ENCODE results near the gene UBTF. TPM values are rescaled to one million over a fixed set of nuclear protein-coding genes. Genes with fewer than 3 reads are reported as not detected.

Gene UBTF
- total RNA-seq, 2 experiments from 2014 or later: 127 to 162 TPM

DNA sequence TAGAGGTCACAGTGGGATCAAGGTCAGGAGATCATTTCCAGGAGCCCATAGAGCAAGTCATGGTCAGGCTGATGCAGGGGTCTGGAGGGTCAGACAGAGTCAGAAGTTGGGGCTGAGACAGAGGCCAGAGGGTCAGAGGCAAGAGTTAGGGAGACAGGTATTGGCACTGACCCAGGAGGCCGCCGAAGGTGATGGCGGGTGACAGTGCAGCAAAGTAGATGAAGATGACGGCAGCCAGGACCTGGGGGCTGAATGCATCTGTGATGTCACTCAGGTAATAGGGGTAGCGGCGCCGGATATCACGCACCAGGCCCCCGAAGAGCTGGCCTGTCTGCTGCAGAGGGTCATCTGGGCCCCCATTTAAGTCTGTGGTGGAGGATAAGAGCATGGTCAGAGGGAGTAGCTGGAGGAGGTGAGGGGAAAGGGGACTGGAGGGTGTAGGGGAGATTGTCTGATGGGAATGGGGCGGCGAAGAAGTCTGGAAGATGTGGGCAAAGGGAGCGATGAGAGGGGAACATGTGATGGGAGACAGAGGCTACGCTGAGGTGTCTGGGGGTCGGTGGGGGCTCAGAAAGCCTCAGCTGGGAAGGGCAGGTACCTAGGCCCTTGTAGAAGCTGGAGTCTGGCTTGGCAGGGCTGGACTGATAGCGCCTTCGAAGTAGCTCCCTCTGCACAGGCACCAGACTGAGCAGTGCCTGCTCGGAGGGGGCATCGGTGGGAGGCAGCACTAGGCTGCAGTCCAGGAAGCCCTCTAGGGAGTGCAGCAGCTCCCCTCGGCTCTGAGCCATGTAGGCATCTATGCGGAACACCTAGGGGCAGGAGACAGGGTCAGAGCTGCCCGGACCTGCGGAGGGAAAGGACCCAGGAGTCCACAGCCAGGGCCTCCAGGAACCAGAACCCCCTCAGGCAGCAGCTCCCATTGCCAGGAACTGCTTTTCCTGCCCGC, 38.6 kb upstream of the UBTF start:
- DNase-seq (no peak), ATAC-seq (no peak)
- intact Hi-C loops (cut with DNase I, micrococcal nuclease): no loop called here
- H3K36me3 Mint-ChIP-seq (ENCODE audit: low read depth): no peaks in the 10 kb centered on the region
- no peaks in the 10 kb centered on the region for H3K4me1 Mint-ChIP-seq
- H3K4me3 Mint-ChIP-seq: no peak overlapping the region
- no peak overlapping the region for H3K27ac Mint-ChIP-seq
- ChIA-PET POLR2A (no interaction called here), CTCF (interaction anchor here (0.5 kb wide), 1 partner anchor 840 kb away, joined by 3 read pairs; no protein-coding TSS in a partner anchor)
- H3K27me3 Mint-ChIP-seq: peaks cover 2% of the 10 kb centered on the region
- H3K9me3 Mint-ChIP-seq (ENCODE audit: low read depth): no peaks in the 10 kb centered on the region

DNA sequence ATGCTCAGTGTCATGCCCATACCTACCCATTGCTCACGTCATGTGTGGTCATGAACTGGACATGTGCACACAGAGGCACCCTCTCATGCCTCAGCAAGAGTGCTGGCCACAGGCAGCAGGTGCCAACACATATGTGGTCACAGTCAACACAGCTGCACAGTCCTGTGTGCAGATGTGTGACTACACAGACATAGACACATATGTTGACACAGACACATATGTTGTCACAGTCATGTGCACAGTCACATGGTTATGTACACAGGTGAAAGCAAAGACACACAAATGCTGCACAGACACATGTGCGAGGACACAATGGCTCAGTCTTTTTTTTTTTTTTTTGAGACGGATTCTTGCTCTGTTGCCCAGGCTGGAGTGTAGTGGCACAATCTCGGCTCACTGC, 37.2 kb upstream of the UBTF start:
- no peak for DNase-seq
- POLR2A ChIA-PET: no interaction called here
- Mint-ChIP-seq H3K27ac (no peak overlapping the region), H3K4me3 (no peak overlapping the region), H3K27me3 (peaks cover 2% of the 10 kb centered on the region), H3K9me3 (ENCODE audit: low read depth) (no peaks in the 10 kb centered on the region), H3K4me1 (no peaks in the 10 kb centered on the region), H3K36me3 (ENCODE audit: low read depth) (no peaks in the 10 kb centered on the region)
- intact Hi-C loops (cut with DNase I, micrococcal nuclease): no loop called here
- no peak for ATAC-seq
- CTCF ChIA-PET: no interaction called here

DNA sequence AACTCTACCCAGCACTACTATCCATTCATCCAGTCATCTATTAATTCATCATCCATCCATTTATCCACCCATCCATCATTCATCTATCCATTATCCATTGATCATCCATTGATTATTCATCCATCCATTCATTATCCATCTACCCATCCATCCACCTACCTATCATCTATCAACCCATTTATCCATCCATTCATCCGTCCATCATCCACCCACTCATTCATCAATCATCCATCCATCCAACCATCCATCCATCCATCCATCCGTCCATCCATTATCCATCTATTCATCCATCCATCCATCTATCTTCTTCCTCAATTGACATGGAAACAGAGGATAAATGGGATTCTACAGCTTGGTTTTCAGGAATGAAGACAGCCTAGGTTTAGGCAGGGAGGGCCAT, 36.4 kb upstream of the UBTF start:
- CTCF ChIA-PET: interaction anchor here (0.8 kb wide), 1 partner anchor 32 kb away, joined by 3 read pairs; no protein-coding TSS in a partner anchor
- no peak for ATAC-seq
- H3K27me3 Mint-ChIP-seq: peaks cover 2% of the 10 kb centered on the region
- intact Hi-C loops (cut with DNase I, micrococcal nuclease): no loop called here
- H3K27ac Mint-ChIP-seq: no peak overlapping the region
- H3K36me3 Mint-ChIP-seq (ENCODE audit: low read depth): no peaks in the 10 kb centered on the region
- POLR2A ChIA-PET: no interaction called here
- H3K4me3 Mint-ChIP-seq: no peak overlapping the region
- no peaks in the 10 kb centered on the region for H3K9me3 Mint-ChIP-seq (ENCODE audit: low read depth)
- no peaks in the 10 kb centered on the region for H3K4me1 Mint-ChIP-seq
- no peak for DNase-seq

DNA sequence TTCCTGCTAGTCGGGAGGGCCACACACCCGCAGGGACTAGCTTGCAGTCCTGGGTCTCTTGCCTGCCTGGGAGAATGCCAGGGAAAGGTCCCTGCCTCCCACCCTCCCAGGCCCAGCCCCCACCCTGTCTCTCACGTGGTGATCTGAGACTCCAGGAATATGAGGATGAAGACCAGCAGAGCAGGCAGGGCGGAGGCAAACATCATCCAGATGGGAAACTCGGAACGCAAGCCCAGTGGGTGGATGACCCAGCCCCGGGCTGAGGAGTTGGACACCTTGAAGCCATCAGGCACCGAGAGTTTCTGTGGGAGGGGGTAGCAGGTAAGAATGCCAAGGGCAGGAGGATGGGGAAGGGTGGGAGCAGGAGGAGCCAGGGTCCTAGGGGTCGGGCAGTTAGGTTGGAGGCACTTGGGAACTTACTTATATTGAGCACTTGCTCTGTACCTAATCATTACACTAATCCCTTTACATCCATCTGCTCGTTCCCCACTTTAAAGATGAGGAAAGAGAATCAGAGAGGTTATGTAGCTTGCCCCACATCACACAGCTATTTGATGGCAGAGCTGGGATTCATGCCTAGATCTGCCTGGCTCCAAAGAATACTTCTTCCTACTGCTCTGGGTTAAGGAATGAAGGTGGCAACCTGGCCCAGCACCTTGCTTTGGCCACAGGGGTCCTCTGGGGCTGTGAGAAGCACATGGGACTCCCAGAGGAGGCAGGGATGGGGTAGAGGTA, 35.1 kb upstream of the UBTF start:
- Mint-ChIP-seq H3K27me3 (peaks cover 2% of the 10 kb centered on the region), H3K27ac (no peak overlapping the region), H3K4me1 (no peaks in the 10 kb centered on the region), H3K36me3 (ENCODE audit: low read depth) (no peaks in the 10 kb centered on the region), H3K4me3 (no peak overlapping the region), H3K9me3 (ENCODE audit: low read depth) (no peaks in the 10 kb centered on the region)
- intact Hi-C loops (cut with DNase I, micrococcal nuclease): no loop called here
- CTCF ChIA-PET: interaction anchor here (0.5 kb wide), 1 partner anchor 269 kb away, joined by 3 read pairs; no protein-coding TSS in a partner anchor
- ATAC-seq: no peak
- no peak for DNase-seq
- POLR2A ChIA-PET: no interaction called here

DNA sequence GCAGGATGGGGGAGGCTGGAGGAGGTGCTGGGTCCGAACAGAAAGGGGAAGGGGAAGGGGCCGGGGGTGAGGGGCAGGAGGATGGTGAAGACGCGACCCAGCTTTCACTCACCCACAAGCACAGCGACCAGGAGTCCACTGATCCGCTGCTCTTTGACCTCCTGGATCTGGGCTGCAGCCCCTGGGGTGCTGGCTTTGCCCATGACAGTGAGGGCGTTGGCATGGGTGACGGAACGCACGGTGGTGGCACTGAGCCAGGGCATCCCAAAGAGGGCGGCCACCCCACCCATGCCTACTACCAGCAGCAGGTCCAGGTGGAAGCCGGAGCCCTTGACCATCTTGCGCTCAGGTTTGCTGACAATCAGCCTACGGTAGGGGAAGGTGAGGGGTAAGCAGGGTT, 33.5 kb upstream of the UBTF start:
- POLR2A ChIA-PET: interaction anchor here (0.6 kb wide), 1 partner anchor 58 kb away, joined by 3 read pairs; no protein-coding TSS in a partner anchor
- Mint-ChIP-seq H3K36me3 (ENCODE audit: low read depth) (no peaks in the 10 kb centered on the region), H3K4me1 (peaks cover 8% of the 10 kb centered on the region), H3K4me3 (no peak overlapping the region), H3K9me3 (ENCODE audit: low read depth) (no peaks in the 10 kb centered on the region), H3K27me3 (peaks cover 2% of the 10 kb centered on the region), H3K27ac (no peak overlapping the region)
- DNase-seq (no peak), ATAC-seq (no peak)
- CTCF ChIA-PET: no interaction called here
- intact Hi-C loops (cut with DNase I, micrococcal nuclease): no loop called here

DNA sequence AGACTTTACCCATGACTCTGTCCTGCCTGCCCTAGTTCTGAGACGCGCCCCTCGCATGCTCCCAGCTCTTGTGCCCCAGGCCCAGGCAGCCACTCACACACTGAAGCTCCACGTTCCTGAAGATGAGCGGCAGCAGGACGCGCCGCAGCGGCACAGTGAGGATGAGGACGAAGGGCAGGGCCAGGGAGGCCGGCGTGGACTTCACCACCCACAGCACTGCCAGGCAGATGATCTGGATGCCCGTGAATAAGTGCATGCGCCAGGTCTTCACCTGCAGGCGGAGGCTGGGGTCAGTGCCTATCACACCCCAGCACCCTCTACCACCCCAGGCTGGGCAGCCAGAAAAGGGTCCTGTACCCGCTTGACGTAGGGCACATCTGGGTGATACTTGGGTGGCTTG, 31.6 kb upstream of the UBTF start:
- ATAC-seq: no peak
- peaks cover 2% of the 10 kb centered on the region for H3K27me3 Mint-ChIP-seq
- intact Hi-C loops (cut with DNase I, micrococcal nuclease): no loop called here
- no peaks in the 10 kb centered on the region for H3K36me3 Mint-ChIP-seq (ENCODE audit: low read depth)
- ChIA-PET CTCF (no interaction called here), POLR2A (no interaction called here)
- H3K4me3 Mint-ChIP-seq: no peak overlapping the region
- H3K27ac Mint-ChIP-seq: no peak overlapping the region
- H3K9me3 Mint-ChIP-seq (ENCODE audit: low read depth): no peaks in the 10 kb centered on the region
- peaks cover 24% of the 10 kb centered on the region for H3K4me1 Mint-ChIP-seq
- DNase-seq: no peak

DNA sequence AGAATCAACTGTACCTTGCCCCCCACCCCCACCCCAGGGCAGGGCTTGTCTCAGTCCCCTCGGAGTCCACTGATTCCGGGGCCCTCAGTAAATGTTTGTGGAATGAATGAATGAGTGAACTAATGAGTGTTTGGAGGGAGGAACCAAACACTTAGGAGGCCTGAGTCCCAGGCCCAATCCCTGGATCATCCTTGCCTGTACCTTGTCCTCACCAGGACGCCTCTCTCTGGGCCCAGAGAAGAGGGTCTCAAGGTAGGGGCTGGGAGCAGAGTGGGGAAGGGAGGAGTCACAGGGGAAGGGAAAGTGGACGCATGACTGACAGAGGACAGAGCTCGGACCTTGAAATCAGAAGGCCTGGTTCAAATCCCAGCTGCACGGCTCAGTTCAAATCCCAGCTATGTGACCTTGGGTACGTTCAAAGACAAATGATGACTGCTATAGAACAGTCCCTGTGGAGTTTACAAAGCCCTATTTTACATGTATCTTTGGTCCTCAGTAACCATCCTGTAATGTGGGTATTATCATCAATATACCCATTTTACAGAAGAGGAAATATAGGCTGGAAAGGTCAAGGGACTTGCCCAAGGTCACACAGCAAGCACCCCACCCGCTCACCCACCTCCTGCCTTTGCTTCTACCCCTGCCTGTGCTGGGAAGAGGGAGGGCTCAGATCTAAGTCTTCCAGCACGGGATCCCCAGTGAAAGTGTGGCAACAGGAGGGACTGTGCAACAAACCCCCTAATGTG, 30.2 kb upstream of the UBTF start:
- intact Hi-C loops (cut with DNase I, micrococcal nuclease): no loop called here
- CTCF ChIA-PET: interaction anchor here (0.6 kb wide), 1 partner anchor 24 kb away, joined by 3 read pairs; no protein-coding TSS in a partner anchor
- POLR2A ChIA-PET: no interaction called here
- Mint-ChIP-seq H3K36me3 (ENCODE audit: low read depth) (no peaks in the 10 kb centered on the region), H3K27ac (no peak overlapping the region), H3K4me1 (peaks cover 32% of the 10 kb centered on the region), H3K4me3 (no peak overlapping the region), H3K27me3 (no peaks in the 10 kb centered on the region), H3K9me3 (ENCODE audit: low read depth) (no peaks in the 10 kb centered on the region)
- no peak for DNase-seq
- no peak for ATAC-seq

DNA sequence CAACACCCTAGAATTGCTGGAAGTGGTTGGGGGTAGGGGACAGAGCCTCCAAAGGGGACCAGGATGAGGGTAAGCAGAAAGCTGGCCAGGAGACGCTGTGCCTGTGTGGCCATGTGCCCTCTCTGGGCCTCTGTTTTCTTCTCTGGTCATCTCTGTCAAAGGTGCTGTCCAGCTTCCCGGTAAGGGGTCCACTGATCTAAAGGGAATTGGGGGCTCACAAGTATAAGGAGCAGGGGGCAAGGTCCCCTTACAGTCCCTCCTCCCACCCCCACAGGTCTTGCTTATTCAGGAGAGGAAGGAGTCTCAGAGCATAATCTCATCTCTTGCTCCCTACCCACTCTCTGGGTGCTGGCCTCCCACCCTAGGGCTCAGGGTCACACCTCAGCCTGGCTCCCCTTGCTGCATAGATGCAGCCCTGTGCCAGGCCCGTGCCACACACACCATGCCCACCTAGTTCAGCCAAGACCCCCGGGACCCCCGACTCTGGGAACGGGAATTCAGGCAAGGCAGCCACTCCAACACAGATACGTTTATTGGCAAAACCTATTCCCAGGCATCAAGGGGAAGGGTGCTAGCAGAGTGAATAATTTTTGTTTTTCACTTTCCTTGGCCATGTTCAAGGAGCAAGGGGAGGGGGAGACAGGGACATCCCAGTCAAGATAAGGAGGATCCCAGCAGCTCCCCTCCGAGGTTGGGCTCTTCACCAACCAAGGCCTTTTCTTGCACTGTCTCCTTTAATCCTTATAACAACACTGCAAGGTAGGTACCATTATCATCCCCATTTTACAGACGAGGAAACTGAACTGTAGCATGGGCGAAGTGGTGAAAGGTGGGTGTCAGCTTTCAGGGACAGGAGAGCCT, 28.6 kb upstream of the UBTF start:
- ChIA-PET POLR2A (interaction anchor here (0.6 kb wide), 1 partner anchor 906 kb away, joined by 3 read pairs; no protein-coding TSS in a partner anchor), CTCF (interaction anchor here (1.0 to 1.4 kb wide), 2 partner anchors 26 to 104 kb away, joined by 4 to 7 read pairs; no protein-coding TSS in a partner anchor)
- intact Hi-C loops (cut with DNase I, micrococcal nuclease): loop anchor here in 1 of 2 experiments (2.0 kb wide), 1 partner anchor 31 kb away; no protein-coding TSS in a partner anchor
- H3K27me3 Mint-ChIP-seq: no peaks in the 10 kb centered on the region
- H3K4me3 Mint-ChIP-seq: no peak overlapping the region
- H3K4me1 Mint-ChIP-seq: peaks cover 32% of the 10 kb centered on the region
- no peak for DNase-seq
- H3K9me3 Mint-ChIP-seq (ENCODE audit: low read depth): no peaks in the 10 kb centered on the region
- H3K36me3 Mint-ChIP-seq (ENCODE audit: low read depth): no peaks in the 10 kb centered on the region
- no peak for ATAC-seq
- no peak overlapping the region for H3K27ac Mint-ChIP-seq

DNA sequence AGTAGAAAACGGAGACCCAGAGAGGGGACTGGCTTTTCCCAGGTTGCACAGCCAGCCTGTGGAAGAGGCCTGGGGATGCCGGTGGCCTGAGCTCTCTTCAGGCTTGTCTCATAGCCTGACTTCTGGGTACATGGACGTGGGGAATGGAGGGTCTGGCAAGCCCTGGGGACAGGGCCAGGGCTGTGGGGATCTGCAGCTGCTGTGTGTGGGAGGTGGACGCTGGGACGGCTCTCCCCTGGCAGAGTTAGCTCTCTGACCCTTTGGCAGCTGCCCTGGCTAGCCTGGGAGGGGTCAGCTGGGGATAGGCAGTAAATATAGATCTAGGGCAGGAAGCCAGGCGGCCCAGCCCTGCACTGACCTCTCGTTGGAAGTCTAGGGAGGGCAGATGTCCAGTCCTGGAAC, 28.0 kb upstream of the UBTF start:
- Mint-ChIP-seq H3K4me3 (no peak overlapping the region), H3K36me3 (ENCODE audit: low read depth) (no peaks in the 10 kb centered on the region), H3K4me1 (peaks cover 32% of the 10 kb centered on the region), H3K27ac (no peak overlapping the region), H3K27me3 (no peaks in the 10 kb centered on the region), H3K9me3 (ENCODE audit: low read depth) (no peaks in the 10 kb centered on the region)
- ChIA-PET CTCF (interaction anchor here (1.0 to 1.4 kb wide), 2 partner anchors 25 to 103 kb away, joined by 4 to 7 read pairs; no protein-coding TSS in a partner anchor), POLR2A (interaction anchor here (0.6 kb wide), 1 partner anchor 69 kb away, joined by 7 read pairs; no protein-coding TSS in a partner anchor)
- ATAC-seq: no peak
- intact Hi-C loops (cut with DNase I, micrococcal nuclease): loop anchor here in 1 of 2 experiments (2.0 kb wide), 1 partner anchor 31 kb away; no protein-coding TSS in a partner anchor
- DNase-seq: no peak

DNA sequence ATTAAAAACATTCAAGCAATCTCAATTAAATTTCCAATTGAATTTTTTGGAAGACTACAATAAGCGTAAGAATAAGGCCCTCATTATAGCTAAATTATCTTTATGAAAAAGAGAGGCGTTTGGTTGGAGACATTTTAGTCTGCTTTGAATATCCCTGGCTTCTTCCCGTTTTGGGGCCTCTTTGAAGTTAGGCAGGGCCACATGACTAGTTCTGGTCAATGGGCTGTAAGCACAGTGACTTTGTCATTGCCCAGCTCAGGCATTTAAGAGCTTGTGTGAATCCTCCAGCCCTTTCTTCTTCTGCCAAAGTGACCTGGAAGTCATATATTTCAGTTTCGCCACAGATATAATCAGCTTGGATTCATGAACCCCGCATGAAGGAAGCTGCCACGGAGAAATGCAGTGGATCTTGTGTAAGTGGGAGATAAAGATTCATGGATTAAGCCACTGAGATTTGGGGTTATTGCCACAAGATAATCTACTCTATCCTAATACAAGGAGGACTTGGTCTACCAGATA, 21.7 kb upstream of the UBTF start:
- Mint-ChIP-seq H3K4me1 (peaks cover 9% of the 10 kb centered on the region), H3K36me3 (ENCODE audit: low read depth) (no peaks in the 10 kb centered on the region), H3K9me3 (ENCODE audit: low read depth) (no peaks in the 10 kb centered on the region), H3K27ac (no peak overlapping the region), H3K4me3 (no peak overlapping the region), H3K27me3 (no peaks in the 10 kb centered on the region)
- POLR2A ChIA-PET: no interaction called here
- CTCF ChIA-PET: interaction anchor here (0.8 kb wide), 1 partner anchor 10 kb away, joined by 3 read pairs; no protein-coding TSS in a partner anchor
- ATAC-seq (no peak), DNase-seq (no peak)
- intact Hi-C loops (cut with DNase I, micrococcal nuclease): no loop called here

Data from activated CD4-positive, alpha-beta T cell treated with anti-CD3 and anti-CD28 coated beads for 36 hours (primary cell).